GM13977 (cell line): ENCODE measurements around the gene MAGI2.

Experiments used
- DNase-seq: peaks from one replicate; pipeline ENCODE4 v3.0.0; 2012; ENCODE audit warnings: low spot score
- CTCF ChIP-seq: IDR thresholded peaks from 2 replicates; pipeline ENCODE4 v1.5.1; 2012; ENCODE audit warnings: mild to moderate bottlenecking, control low read depth; ENCODE audit not compliant: insufficient read depth; ENCODE audit errors: extremely low read depth, missing control alignments
- in situ Hi-C: fragments of 300-500 bp; cut with MboI; formaldehyde crosslinking; loops from one replicate; pipeline ENCODE4 v1.12.0; 2022; ENCODE audit warnings: low sequenced_read_pairs, low pct_unique_long_range_greater_than_20kb, mixed read lengths, inconsistent platforms; ENCODE audit not compliant: unreplicated experiment

Gene MAGI2

GRCh38 chr7:78386520-78386919 is 1066.9 kb downstream of the MAGI2 start:
- no peak for DNase-seq
- no peak for TF ChIP-seq CTCF
- in situ Hi-C loops: no loop called here

DNA sequence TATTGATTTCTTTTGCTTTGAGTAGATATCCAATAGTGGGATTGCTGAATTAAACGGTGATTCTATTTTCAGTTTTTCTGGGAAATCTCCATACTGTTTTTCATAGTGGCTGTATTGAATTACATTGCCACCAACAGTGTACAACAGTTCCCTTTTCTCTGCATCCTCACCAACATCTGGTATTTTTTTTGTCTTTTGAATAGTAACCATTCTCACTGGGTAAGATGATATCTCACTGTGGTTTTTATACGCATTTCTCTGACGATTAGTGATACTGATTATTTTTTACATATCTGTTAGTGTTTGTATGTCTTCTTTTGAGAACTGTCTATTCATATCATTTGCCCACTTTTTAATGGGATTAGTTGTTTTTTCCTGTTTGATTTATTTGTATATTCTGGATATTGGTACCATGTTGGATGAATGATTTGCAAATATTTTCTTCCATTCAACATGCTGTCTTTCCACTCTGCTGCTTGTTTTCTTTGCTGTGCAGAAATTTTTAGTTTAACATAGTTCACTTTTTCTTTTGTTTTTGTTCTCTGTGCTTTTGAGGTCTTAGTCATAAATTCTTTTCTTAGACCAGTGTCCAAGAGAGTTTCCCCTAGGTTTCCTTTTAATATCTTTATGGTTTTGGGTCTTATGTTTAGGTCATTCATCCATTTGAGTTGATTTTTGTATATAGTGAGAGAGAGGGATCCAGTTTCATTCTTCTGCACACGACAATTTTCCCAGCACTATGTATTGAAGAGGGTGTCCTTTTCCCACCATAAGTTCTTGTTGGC is 1070.2 kb downstream of the MAGI2 start:
- no peak for TF ChIP-seq CTCF
- in situ Hi-C loops: no loop called here
- DNase-seq: no peak

GRCh38 chr7:78379148-78379547 is 1074.3 kb downstream of the MAGI2 start:
- no peak for DNase-seq
- in situ Hi-C loops: no loop called here
- TF ChIP-seq CTCF: no peak

DNA sequence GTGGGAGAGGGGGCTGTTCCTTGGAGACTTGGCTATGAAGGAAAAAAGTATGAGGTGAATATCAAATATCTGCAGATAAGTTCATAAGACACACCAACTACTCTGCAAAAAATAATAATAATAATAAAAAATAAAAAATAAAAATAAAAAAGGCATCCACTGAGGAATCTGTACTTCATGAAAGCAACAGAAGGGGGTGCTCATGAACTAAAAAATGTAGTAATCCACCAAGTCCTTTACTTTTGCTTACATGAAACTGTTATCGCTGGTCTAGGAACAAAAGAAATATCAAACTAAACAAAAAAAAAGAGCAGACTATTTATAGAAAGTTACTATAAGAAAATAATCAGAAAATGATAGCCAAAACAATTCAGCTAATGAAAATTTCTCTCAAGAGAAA is 1075.9 kb downstream of the MAGI2 start:
- peak; percentile 7 for TF ChIP-seq CTCF
- in situ Hi-C loops: no loop called here
- DNase-seq: no peak

- in situ Hi-C loops: no loop called here
- no peak for DNase-seq
These were observed 1082.5 kb downstream of the MAGI2 start for GRCh38 chr7:78370936-78371335.

GRCh38 chr7:78368771-78369170 is 1084.7 kb downstream of the MAGI2 start:
- no peak for DNase-seq
- in situ Hi-C loops: no loop called here
- TF ChIP-seq CTCF: no peak

More at GRCh38 chr7:78370936-78371335, 1082.5 kb downstream of the MAGI2 start:
- no peak for TF ChIP-seq CTCF
